Measurements from ENCODE around the gene DNLZ. TPM values are rescaled to one million over a fixed set of nuclear protein-coding genes. Genes with fewer than 3 reads are reported as not detected.
"Not testable (repeated sequence)": the region's sequence is repeated elsewhere in the genome, so short reads cannot be mapped to it uniquely, and the experiment has no call there.

Gene DNLZ
- total RNA-seq, 1 donor from 2014 or later, result 0.72 TPM

DNA sequence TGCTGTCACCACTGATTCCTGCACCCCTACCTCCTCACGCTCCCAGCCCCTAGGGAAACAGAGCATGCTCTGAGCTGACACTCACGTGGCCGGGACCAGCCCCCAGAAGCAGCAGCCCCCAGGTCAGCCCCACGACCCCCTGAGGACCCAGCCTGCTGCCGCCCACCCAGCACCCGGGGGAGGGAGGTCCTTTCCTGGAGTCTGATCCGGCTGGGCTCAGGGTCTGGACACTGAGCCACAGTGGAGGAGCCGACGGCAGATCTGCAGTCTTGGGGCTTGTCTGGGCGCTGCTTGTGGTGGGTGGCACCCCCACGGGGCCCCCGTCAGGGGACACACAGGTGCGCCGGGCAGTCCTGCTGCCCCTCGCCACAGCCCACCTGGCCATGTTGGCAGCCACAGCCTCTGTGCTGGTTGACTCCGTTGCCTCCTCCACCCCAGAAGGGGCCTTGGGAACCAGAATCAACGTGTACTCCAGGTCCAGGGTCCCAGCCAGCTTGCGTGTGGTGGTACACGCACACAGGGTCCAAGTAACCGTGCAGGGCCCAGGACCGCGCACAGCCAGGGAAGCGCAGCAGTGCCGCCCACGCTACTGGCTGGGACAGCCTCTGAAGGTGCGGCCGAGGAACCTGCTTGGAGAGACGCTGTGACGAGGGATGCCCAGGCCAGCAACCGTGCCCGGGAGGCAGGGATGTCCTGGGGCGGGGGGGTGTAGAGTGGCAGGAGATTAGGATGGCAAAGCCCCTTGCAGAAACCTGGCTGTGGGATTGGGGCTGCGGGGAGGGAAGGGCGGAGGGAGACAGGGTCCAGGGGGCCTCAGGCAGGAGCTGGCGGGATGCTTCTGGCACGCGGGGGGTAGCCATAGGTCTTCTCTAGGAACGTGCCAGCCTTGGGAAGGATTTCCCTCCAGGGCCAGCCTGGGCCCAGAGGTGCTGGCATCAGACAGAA is 3.5 kb downstream of the DNLZ start:
- no peak for DNase-seq (ENCODE audit: low spot score)

GRCh38 chr9:136358888-136359287 is 4.7 kb downstream of the DNLZ start:
- DNase-seq (ENCODE audit: low spot score), result no peak

- no peak for DNase-seq (ENCODE audit: low spot score)
Measured at GRCh38 chr9:136358016-136358415, 5.5 kb downstream of the DNLZ start.

GRCh38 chr9:136357202-136357725 is 6.3 kb downstream of the DNLZ start:
- peak; percentile 77 for DNase-seq (ENCODE audit: low spot score)

- DNase-seq (ENCODE audit: low spot score), result no peak
Measured at GRCh38 chr9:136355616-136356557, 7.7 kb downstream of the DNLZ start.

DNA sequence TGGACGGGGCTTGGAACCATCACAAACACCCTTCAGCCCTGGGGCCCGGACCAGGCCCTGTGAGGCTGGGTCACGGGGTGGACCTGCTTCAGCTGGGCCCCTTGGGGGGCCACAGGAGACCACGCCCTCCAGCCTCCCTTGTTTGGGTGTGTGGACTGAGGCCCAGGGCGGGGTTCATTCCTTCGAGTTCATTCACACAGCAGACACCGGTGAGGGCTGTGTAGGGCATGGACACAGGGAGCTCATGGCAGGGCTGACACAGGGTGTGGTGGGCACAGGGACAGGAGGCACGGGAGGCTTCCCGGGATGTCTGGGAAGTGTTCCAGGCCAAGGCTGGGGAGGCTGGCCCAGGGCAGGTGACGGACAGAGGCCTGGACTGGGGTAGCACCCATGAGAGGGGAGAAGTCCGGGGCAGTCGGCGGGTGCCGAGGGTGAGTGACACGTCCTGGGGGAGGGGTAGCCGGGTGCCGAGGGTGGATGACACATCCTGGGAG is 8.9 kb downstream of the DNLZ start:
- peak; percentile 73 for DNase-seq (ENCODE audit: low spot score)

GRCh38 chr9:136353757-136354488 is 9.6 kb downstream of the DNLZ start:
- no peak for DNase-seq (ENCODE audit: low spot score)

DNA sequence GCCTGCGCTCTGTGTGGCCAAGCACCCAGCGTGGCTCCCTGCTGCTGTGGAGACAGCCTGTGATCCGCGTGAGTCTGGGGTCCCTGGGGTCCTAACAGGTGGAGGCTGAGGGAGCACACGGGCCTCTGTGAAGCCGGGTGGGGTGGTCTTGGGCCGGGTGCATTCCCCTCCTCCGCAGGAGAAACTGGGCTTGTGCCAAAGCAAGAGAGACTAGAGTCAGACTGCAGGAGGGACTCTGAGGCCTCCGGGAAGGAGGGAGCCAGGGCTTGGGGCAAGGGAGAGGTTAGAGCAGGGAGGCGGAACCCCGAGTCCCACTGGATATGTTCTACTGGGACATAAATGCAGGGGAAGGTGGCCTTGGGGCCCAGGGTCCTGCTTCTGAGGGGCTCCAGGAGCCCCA is 10.5 kb downstream of the DNLZ start:
- DNase-seq (ENCODE audit: low spot score), result no peak

- DNase-seq (ENCODE audit: low spot score), result no peak
Measured at GRCh38 chr9:136352682-136353081, 10.9 kb downstream of the DNLZ start.

DNA sequence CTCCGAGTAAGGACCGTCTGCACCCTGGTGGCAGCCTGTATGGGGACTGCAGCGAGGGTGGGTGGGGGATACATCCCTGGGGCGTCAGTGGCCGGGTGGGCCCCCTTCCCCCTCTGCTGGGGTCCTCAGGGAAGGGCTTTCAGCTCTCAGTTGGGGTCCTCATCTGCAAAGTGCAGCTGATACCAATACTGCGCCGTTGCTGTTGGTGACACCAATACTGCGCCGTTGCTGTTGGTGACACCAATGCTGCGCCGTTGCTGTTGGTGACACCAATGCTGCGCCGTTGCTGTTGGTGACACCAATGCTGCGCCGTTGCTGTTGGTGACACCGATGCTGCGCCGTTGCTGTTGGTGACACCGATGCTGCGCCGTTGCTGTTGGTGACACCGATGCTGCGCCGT is 11.7 kb downstream of the DNLZ start:
- DNase-seq (ENCODE audit: low spot score), result not testable (repeated sequence)

GRCh38 chr9:136351252-136351800 is 12.2 kb downstream of the DNLZ start:
- DNase-seq (ENCODE audit: low spot score), result no peak

GRCh38 chr9:136349546-136349945 is 14.0 kb downstream of the DNLZ start:
- DNase-seq (ENCODE audit: low spot score), result no peak

- DNase-seq (ENCODE audit: low spot score), result no peak
Measured at GRCh38 chr9:136348691-136349090, 14.9 kb downstream of the DNLZ start.

- DNase-seq (ENCODE audit: low spot score), result no peak
Measured at GRCh38 chr9:136347472-136348256, 15.9 kb downstream of the DNLZ start.

DNA sequence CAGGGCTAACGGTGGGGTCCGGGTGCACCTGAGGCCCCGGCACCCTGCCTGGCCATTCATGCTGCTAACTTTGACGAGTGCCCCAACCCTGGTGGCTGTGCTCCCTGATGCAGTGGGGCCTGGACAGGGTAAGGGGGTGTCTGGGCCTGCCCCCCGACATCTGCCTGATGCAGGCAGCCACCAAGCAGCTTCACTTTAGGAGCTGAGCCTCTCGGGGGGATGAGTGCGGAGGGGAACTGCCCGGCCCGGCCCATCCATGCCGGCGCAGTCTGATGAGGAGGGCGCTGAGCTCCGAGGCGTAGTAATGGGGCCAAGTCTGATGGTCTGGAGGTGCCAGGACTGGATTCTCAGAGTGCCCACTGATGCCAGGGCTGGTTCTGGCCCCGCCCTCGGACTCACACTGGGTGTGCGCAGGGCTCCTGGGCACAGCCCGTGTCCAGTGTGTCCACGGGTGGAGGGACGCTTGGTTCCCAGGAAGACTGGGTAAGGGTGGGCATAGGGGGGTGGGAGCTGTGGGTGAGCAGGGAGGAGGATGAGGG is 16.5 kb downstream of the DNLZ start:
- no peak for DNase-seq (ENCODE audit: low spot score)

GRCh38 chr9:136346157-136346481 is 17.4 kb downstream of the DNLZ start:
- no peak for DNase-seq (ENCODE audit: low spot score)

DNA sequence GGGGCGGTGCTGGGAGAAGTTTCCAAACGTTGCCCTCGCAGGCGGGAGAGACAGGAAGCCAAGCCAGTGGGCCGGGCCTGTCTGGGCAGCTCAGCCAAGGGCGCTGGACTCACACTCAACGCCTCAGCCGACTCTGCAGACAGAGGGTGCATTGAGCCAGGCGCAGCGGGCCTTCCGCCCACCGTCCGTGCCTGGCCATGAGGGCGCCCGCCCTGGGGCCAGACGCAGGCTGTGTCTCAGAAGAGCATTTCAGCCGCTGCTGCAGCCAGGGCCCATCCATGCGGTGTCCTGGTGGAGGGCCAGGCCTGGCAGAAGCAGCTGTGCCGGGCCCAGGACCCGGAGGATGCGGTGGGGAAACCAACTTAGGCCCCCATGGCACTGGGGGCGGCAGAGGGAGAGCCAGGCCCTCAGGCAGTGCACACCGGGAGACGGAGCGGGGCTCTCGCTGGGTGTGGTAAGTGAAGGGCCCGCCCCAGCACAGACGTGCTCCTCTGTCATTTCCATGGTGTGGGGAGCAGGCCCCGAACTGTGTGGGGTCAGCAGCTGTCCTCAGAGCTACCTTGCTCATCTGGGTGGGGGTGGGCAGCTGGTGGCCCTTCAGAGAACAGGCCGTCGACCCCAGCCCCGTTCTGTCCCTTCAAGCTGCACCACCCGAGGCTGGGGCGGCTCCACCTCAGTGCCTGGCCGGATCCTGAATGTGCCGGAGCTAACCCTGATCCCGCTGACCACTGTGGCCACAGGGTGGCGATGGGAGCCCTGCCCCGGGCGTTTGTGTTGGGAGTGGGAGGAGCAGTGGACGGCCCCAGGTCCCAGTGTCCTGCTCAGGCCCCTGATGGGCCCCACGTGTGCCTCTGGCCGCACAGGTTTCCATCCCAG is 18.0 kb downstream of the DNLZ start:
- DNase-seq (ENCODE audit: low spot score), result peak; percentile 61

DNA sequence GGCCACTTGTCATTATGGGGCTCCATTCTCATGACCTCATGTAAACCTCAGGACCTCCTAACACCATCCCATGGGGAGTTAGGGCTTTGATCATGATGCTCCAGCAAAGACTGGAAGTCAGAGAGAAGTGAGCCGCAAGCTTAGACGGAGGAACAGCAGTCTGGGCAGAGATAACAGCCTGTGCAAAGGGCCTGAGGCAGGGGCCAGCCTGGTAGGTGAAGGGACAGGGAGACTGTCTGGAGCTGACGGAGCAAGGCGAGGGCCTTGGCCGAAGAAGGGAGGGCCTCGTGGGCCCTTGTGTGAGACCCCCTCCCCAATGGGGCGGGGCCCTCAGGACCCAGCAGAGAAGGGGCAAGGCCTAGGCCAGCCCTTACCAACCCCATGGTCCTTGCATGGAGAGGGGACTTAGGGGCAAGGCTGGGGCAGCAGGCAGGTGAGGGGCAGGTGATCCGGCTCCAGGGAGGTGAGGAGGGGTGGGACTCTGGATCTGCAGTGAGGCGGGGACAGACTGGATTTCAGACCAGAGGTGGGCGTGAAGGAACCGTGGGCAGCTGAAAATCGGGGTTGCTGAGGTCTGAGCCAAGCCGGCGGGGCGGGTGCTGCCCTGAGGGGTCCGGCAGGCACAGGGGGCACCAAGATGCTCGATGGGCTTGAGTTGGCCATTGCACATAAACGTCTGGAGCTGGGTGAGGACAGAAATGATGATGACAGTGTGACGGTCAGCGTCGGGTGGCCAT is 18.8 kb downstream of the DNLZ start:
- DNase-seq (ENCODE audit: low spot score), result no peak

All from umbilical cord (tissue), 2 donors.